ENCODE results near the gene PCDH19.

DNA sequence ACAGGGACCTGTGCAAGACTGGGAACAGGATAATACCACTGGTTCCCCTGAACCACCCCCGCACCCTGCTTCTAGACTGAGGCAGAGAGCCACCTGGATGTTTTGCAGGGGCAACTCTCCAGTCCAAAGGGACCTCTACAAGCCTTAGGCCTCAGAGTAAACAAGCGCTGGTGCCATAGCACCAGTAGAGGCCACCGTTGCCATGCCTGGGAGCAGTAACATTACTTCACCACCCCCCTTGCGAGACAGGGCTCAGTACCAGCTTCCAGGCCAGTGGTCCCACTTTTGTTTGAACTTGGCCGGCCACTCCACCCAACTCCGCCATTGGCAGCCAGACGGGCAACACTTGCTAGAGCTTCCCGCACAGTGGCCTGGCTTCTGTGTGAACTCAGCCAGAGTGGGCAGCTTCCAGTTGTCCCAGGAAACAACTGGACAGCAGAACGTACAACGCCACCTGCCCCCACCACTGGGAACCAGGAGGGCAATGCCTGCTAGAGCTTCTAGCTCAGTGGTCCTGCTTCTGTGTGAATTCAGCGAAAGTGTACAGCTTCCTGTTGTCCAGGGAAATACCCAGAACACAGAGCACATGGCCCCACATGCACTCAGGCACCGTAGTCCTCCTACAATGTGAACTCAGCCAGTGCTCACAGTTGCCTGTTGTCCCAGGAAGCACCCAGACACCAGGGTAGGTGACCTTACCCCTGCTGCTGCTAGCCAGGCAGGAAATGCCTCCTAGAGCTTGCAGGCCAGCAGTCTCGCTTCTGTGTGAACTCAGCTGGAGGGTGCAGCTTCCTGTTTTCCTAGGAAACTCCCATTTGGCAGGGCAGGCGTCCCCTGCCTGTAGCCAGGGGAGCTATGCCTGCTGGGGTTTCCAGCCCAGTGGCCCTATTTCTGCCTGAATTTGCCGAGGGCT is 39.9 kb upstream of the PCDH19 start:
- no peak for TF ChIP-seq POLR2A (IDR thresholded peaks at IDR 0.05)
- TF ChIP-seq, protein P1, sequence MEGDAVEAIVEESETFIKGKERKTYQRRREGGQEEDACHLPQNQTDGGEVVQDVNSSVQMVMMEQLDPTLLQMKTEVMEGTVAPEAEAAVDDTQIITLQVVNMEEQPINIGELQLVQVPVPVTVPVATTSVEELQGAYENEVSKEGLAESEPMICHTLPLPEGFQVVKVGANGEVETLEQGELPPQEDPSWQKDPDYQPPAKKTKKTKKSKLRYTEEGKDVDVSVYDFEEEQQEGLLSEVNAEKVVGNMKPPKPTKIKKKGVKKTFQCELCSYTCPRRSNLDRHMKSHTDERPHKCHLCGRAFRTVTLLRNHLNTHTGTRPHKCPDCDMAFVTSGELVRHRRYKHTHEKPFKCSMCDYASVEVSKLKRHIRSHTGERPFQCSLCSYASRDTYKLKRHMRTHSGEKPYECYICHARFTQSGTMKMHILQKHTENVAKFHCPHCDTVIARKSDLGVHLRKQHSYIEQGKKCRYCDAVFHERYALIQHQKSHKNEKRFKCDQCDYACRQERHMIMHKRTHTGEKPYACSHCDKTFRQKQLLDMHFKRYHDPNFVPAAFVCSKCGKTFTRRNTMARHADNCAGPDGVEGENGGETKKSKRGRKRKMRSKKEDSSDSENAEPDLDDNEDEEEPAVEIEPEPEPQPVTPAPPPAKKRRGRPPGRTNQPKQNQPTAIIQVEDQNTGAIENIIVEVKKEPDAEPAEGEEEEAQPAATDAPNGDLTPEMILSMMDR (IDR thresholded peaks at IDR 0.05): no peak
